Mesenchymal stem cell (in vitro differentiated cells and primary cell): Measurements from ENCODE around the gene KITLG. TPM values are rescaled to one million over a fixed set of nuclear protein-coding genes. Genes with fewer than 3 reads are reported as not detected.

ENCODE experiments used
- DNase-seq: peaks from one replicate; pipeline ENCODE4 v3.0.0-alpha.2; 2013
- H2AFZ ChIP-seq: one replicate; pipeline ENCODE4 v1.6.1; 2013; ENCODE audit warnings: low read depth, mild to moderate bottlenecking, control low read depth, inconsistent platforms, low read length, moderate library complexity
- H2AK5ac ChIP-seq: 2 replicates; pipeline ENCODE4 v1.6.1; 2013; ENCODE audit warnings: low read length, moderate library complexity, mild to moderate bottlenecking, inconsistent platforms; ENCODE audit not compliant: severe bottlenecking
- H2BK120ac ChIP-seq: one replicate; pipeline ENCODE4 v1.6.1; 2013; ENCODE audit warnings: low read depth, mild to moderate bottlenecking, inconsistent platforms, low read length, moderate library complexity
- H2BK12ac ChIP-seq, 2 experiments: one replicate each; pipeline ENCODE4 v1.6.1; 2013; ENCODE audit warnings: inconsistent platforms in 2 of 2, low read length in 2 of 2, mild to moderate bottlenecking in 2 of 2, moderate library complexity in 2 of 2, control low read depth in 1 of 2
- H2BK15ac ChIP-seq: one replicate; pipeline ENCODE4 v1.6.1; 2013; ENCODE audit warnings: mild to moderate bottlenecking, low read depth, inconsistent platforms; ENCODE audit not compliant: poor library complexity, severe bottlenecking
- H2BK5ac ChIP-seq: 2 replicates; pipeline ENCODE4 v1.6.1; 2013; ENCODE audit warnings: low read depth, mild to moderate bottlenecking, low read length, control low read depth, inconsistent platforms; ENCODE audit not compliant: poor library complexity, severe bottlenecking
- H3K14ac ChIP-seq, 2 experiments: one replicate each; pipeline ENCODE4 v1.6.1; 2013; ENCODE audit warnings: inconsistent platforms in 2 of 2, low read length in 2 of 2, control low read depth in 1 of 2, mild to moderate bottlenecking in 1 of 2, moderate library complexity in 1 of 2
- H3K18ac ChIP-seq, 2 experiments: one replicate each; pipeline ENCODE4 v1.6.1; 2013; ENCODE audit warnings: inconsistent platforms in 2 of 2, low read length in 2 of 2, control low read depth in 1 of 2, low read depth in 1 of 2, mild to moderate bottlenecking in 1 of 2
- H3K23ac ChIP-seq, 2 experiments: one replicate each; pipeline ENCODE4 v1.6.1; 2013; ENCODE audit warnings: inconsistent platforms in 2 of 2, low read length in 2 of 2, mild to moderate bottlenecking in 2 of 2, moderate library complexity in 2 of 2, control low read depth in 1 of 2
- H3K27ac ChIP-seq: 2 replicates; pipeline ENCODE4 v1.5.1; 2013; ENCODE audit warnings: mild to moderate bottlenecking, moderate library complexity, low read length, control low read depth, inconsistent platforms; ENCODE audit not compliant: poor library complexity, severe bottlenecking
- H3K27me3 ChIP-seq, 2 experiments: 2 replicates each; pipeline versions ENCODE4 v1.6.1 to v1.7.0; 2013; ENCODE audit warnings: low read length in 2 of 2, mild to moderate bottlenecking in 2 of 2, moderate library complexity in 2 of 2, control low read depth in 1 of 2, inconsistent platforms in 1 of 2; ENCODE audit not compliant: control insufficient read depth in 1 of 2, insufficient read depth in 1 of 2
- H3K36me3 ChIP-seq, 2 experiments: 2 replicates each; pipeline versions ENCODE4 v1.6.1 to v1.7.0; 2013; ENCODE audit warnings: low read length in 2 of 2, control low read depth in 1 of 2, inconsistent platforms in 1 of 2, low read depth in 1 of 2, mild to moderate bottlenecking in 1 of 2; ENCODE audit not compliant: insufficient read depth in 2 of 2, control insufficient read depth in 1 of 2
- H3K4ac ChIP-seq, 2 experiments: one replicate each; pipeline ENCODE4 v1.6.1; 2013; ENCODE audit warnings: inconsistent platforms in 2 of 2, low read length in 2 of 2, mild to moderate bottlenecking in 2 of 2, moderate library complexity in 2 of 2, control low read depth in 1 of 2, low read depth in 1 of 2
- H3K4me1 ChIP-seq: 2 replicates; pipeline ENCODE4 v1.6.1; 2013; ENCODE audit warnings: low read depth, low read length, control low read depth; ENCODE audit not compliant: control insufficient read depth, insufficient read depth
- H3K4me2 ChIP-seq: 2 replicates; pipeline ENCODE4 v1.6.1; 2013; ENCODE audit warnings: low read length, mild to moderate bottlenecking, inconsistent platforms; ENCODE audit not compliant: poor library complexity, severe bottlenecking
- H3K4me3 ChIP-seq, 2 experiments: 2 replicates each; pipeline versions ENCODE4 v1.5.1 to v1.7.0; 2013; ENCODE audit warnings: low read length in 2 of 2, mild to moderate bottlenecking in 2 of 2, control low read depth in 1 of 2, low read depth in 1 of 2; ENCODE audit not compliant: insufficient read depth in 1 of 2
- H3K79me1 ChIP-seq: replicated peaks from 2 replicates; pipeline ENCODE4 v1.6.1; 2013; ENCODE audit warnings: mild to moderate bottlenecking, control low read depth, low read length, inconsistent platforms; ENCODE audit not compliant: poor library complexity, severe bottlenecking
- H3K9ac ChIP-seq: 2 replicates; pipeline ENCODE4 v1.7.0; 2013; ENCODE audit warnings: mild to moderate bottlenecking, low read length, moderate library complexity
- H3K9me3 ChIP-seq: 2 replicates; pipeline ENCODE4 v1.7.0; 2013; ENCODE audit warnings: mild to moderate bottlenecking, low read length; ENCODE audit not compliant: control insufficient read depth
- H4K8ac ChIP-seq: one replicate; pipeline ENCODE4 v1.6.1; 2013; ENCODE audit warnings: inconsistent platforms, mild to moderate bottlenecking, low read length, moderate library complexity
- H4K91ac ChIP-seq: one replicate; pipeline ENCODE4 v1.6.1; 2013; ENCODE audit warnings: mild to moderate bottlenecking, low read length, inconsistent platforms
- WGBS: methylation state at CpG from one replicate; pipeline ENCODE4 v1.1.7; 2013; ENCODE audit warnings: mixed read lengths; 5-methylcytosine and 5-hydroxymethylcytosine counted together
- small RNA-seq: library from polyadenylated mRNA; stranded (forward); fragments of <200 nt; extraction: miRNeasy Mini kit (QIAGEN cat#:217004); gene quantifications from one replicate; pipeline ENCODE3, GENCODE V24; 2013; ENCODE audit warnings: low read depth

Gene KITLG

GRCh38 chr12:88448337-88448915 lies 131.8 kb downstream of the KITLG start:
- 99% methylated on average over 5 of the region's 5 CpGs for WGBS
- H2AFZ ChIP-seq: no peak overlapping the region
- H3K27me3 ChIP-seq: no peaks in the 10 kb centered on the region
- no peaks in the 10 kb centered on the region for H3K79me1 ChIP-seq
- H3K23ac ChIP-seq: no peak overlapping the region
- no peaks in the 10 kb centered on the region for H3K36me3 ChIP-seq
- H3K4me1 ChIP-seq: no peaks in the 10 kb centered on the region
- H2BK12ac ChIP-seq: no peak overlapping the region
- H3K4ac ChIP-seq: no peak overlapping the region
- H4K91ac ChIP-seq: no peak overlapping the region
- no peak overlapping the region for H3K14ac ChIP-seq
- no peak for DNase-seq
- H3K9ac ChIP-seq: no peak overlapping the region
- no peak overlapping the region for H3K4me3 ChIP-seq
- no peak overlapping the region for H2BK15ac ChIP-seq
- no peak overlapping the region for H4K8ac ChIP-seq
- no peak overlapping the region for H3K27ac ChIP-seq
- H2AK5ac ChIP-seq: no peak overlapping the region
- H3K18ac ChIP-seq: no peak overlapping the region
- H3K4me2 ChIP-seq: no peak overlapping the region
- H2BK5ac ChIP-seq: no peak overlapping the region
- no peaks in the 10 kb centered on the region for H3K9me3 ChIP-seq
- no peak overlapping the region for H2BK120ac ChIP-seq

GRCh38 chr12:88445705-88446394 lies 134.4 kb downstream of the KITLG start:
- no peak overlapping the region for H4K91ac ChIP-seq
- no peaks in the 10 kb centered on the region for H3K79me1 ChIP-seq
- H4K8ac ChIP-seq: no peak overlapping the region
- no peak overlapping the region for H3K9ac ChIP-seq
- no peak for DNase-seq
- H3K36me3 ChIP-seq: no peaks in the 10 kb centered on the region
- no peak overlapping the region for H2BK15ac ChIP-seq
- H3K23ac ChIP-seq: no peak overlapping the region
- H2AFZ ChIP-seq: no peak overlapping the region
- H2BK5ac ChIP-seq: no peak overlapping the region
- no peaks in the 10 kb centered on the region for H3K4me1 ChIP-seq
- no peak overlapping the region for H3K4ac ChIP-seq
- H3K9me3 ChIP-seq: no peaks in the 10 kb centered on the region
- no peak overlapping the region for H3K27ac ChIP-seq
- no peak overlapping the region for H2AK5ac ChIP-seq
- H3K4me2 ChIP-seq: no peak overlapping the region
- no peak overlapping the region for H3K18ac ChIP-seq
- no peaks in the 10 kb centered on the region for H3K27me3 ChIP-seq
- H3K4me3 ChIP-seq: no peak overlapping the region
- H3K14ac ChIP-seq: no peak overlapping the region
- no peak overlapping the region for H2BK120ac ChIP-seq
- no peak overlapping the region for H2BK12ac ChIP-seq

DNA sequence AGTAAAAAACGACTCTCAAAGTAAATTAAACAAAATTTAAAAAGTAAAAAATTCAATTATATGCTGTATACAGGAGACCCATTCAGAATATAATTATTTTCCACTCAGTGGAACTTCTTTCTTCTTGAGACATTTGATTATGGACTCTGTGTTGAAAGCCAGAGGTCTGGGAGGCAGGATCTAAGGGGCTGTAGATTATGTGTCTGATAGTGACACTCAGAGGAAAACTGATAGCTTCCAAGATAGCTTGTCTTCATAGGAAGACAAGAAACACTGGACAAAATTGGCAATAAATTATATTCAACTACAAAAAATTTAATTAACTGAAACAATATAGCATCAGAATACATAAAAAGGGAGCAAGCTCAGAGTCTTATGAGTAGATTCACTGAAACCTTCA lies 135.8 kb downstream of the KITLG start:
- no peak overlapping the region for H2AFZ ChIP-seq
- no peak overlapping the region for H2AK5ac ChIP-seq
- H3K23ac ChIP-seq: no peak overlapping the region
- H2BK12ac ChIP-seq: no peak overlapping the region
- H4K91ac ChIP-seq: no peak overlapping the region
- H2BK120ac ChIP-seq: no peak overlapping the region
- no peaks in the 10 kb centered on the region for H3K79me1 ChIP-seq
- H2BK15ac ChIP-seq: no peak overlapping the region
- H3K27me3 ChIP-seq: no peaks in the 10 kb centered on the region
- no peak overlapping the region for H2BK5ac ChIP-seq
- no peak overlapping the region for H3K9ac ChIP-seq
- H3K14ac ChIP-seq: no peak overlapping the region
- DNase-seq: no peak
- no peak overlapping the region for H4K8ac ChIP-seq
- no peaks in the 10 kb centered on the region for H3K9me3 ChIP-seq
- H3K4me2 ChIP-seq: no peak overlapping the region
- WGBS: no CpG with 5 or more reads among the region's 1 CpG
- no peak overlapping the region for H3K18ac ChIP-seq
- no peaks in the 10 kb centered on the region for H3K4me1 ChIP-seq
- H3K36me3 ChIP-seq: no peaks in the 10 kb centered on the region
- no peak overlapping the region for H3K27ac ChIP-seq
- H3K4ac ChIP-seq: no peak overlapping the region
- H3K4me3 ChIP-seq: no peak overlapping the region

Small RNA genes within 50 kb of the gene (small RNA-seq; reads per million reads assigned to genes)
- gene RNU1-117P: not detected
